ENCODE measurements around the gene TJP3.

The TJP3 gene

DNA sequence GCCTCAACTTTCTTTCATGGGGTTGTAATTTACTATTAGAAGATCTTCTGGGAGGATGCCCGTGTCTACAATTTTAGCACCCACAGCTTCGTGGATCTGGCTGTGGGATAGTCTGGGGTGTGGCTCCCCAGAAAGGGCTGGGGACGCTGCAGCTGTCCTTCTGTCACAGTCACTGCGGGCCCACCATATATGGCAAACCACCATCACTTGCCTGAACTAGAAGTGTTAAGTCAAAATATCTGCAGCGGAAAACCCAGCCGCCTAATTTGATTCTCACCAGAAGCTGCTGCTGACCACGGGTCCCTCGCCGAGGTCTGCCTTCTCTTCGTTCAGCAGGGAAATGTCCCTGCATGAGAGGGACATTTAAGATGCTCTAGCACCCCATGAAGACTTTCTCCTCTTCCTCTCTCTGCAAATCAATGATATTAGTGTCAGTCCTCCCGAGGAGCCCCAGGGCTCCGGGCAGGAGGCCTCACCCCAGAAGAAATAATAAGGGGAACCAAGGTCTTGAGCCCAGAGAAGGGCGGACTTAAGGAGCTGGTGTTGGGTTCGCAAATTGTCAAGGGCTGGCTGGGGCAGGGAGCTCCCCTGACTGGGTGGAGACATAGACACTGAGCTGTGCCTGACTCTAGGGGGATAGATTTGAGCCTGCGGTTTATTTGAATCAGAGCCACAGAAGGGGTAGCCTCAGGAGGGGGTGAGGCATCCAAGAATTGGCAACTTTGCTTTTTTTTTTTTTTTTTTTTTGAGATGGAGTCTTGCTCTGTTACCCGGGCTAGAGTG, 81.0 kb downstream of the TJP3 start:
- Histone ChIP-seq H3K4me3 (ENCODE audit: low read length) (no peak overlapping the region), H3K27me3 (ENCODE audit: control insufficient read depth, insufficient read depth, low read length) (peaks cover 3% of the 10 kb centered on the region; the same call in 1 of the 2 replicates), H3K4me1 (ENCODE audit: control insufficient read depth, insufficient read depth, low read length) (peaks cover 3% of the 10 kb centered on the region), H3K9me3 (ENCODE audit: control insufficient read depth, insufficient read depth, low read length) (no peaks in the 10 kb centered on the region; the same call in 1 of the 2 replicates), H3K27ac (ENCODE audit: low read length) (no peak overlapping the region), H3K36me3 (ENCODE audit: control insufficient read depth, insufficient read depth, low read length) (peaks cover 2% of the 10 kb centered on the region; the same call in 1 of the 2 replicates)
- WGBS (ENCODE audit: insufficient coverage, insufficient read length), result no CpG with 5 or more reads among the region's 16 CpGs
- no peak for DNase-seq (ENCODE audit: low read depth, low spot score)

DNA sequence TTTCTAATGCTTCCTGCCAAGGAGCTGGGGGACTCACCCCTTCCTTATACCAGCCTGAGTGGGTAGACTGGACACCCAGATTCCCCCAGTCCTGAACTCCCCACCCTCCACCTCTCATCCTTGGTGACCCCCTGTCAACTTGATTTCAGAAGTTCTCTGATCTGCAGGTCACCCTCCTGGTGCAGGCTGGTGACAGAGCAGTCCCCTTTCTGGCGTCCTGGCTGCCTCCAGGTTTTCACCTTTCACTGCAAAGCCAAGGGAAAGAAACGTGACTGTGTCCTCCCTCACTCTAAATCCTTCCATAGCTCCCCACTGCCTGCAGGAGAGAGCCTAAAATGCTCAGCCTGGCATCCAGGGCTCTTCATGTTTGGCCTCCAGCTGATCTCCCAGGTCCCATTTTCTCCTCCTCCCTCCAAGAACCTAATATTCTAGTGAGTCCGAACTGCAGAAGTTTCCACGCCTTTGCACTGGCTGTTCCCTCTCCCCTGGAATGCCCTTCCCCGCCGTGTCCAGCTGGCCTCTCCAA, 82.1 kb downstream of the TJP3 start:
- no peaks in the 10 kb centered on the region; the same call in 1 of the 2 replicates for H3K4me1 ChIP-seq (ENCODE audit: control insufficient read depth, insufficient read depth, low read length)
- H3K27ac ChIP-seq (ENCODE audit: low read length), result no peak overlapping the region
- WGBS (ENCODE audit: insufficient coverage, insufficient read length), result no CpG with 5 or more reads among the region's 6 CpGs
- no peak for DNase-seq (ENCODE audit: low read depth, low spot score)
- no peaks in the 10 kb centered on the region; the same call in 1 of the 2 replicates for H3K9me3 ChIP-seq (ENCODE audit: control insufficient read depth, insufficient read depth, low read length)
- H3K4me3 ChIP-seq (ENCODE audit: low read length), result no peak overlapping the region
- H3K36me3 ChIP-seq (ENCODE audit: control insufficient read depth, insufficient read depth, low read length), result peaks cover 2% of the 10 kb centered on the region; the same call in 1 of the 2 replicates
- H3K27me3 ChIP-seq (ENCODE audit: control insufficient read depth, insufficient read depth, low read length), result peaks cover 3% of the 10 kb centered on the region; the same call in 1 of the 2 replicates

DNA sequence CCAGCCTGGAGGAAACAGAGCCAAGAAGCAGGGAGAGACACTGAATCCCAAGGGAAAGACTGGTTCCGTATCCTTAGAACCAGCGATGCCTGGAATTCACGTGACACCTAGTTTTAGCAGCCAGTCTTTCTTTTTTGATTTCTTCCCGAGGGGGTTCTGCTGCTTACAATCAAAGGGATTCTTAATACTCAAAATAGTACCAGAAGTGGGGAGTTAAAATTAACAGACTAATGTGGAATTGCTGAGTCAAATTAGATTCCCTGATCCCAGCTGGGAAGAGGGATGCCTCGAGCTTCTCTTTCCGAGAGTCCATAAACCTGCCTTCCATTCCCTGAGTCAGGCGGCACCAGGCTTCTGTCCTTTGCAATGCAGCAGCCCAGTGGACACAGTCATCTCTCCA, 82.8 kb downstream of the TJP3 start:
- no peaks in the 10 kb centered on the region for H3K27me3 ChIP-seq (ENCODE audit: control insufficient read depth, insufficient read depth, low read length)
- H3K4me1 ChIP-seq (ENCODE audit: control insufficient read depth, insufficient read depth, low read length), result no peaks in the 10 kb centered on the region; the same call in 1 of the 2 replicates
- DNase-seq (ENCODE audit: low read depth, low spot score), result no peak
- H3K27ac ChIP-seq (ENCODE audit: low read length), result no peak overlapping the region
- H3K9me3 ChIP-seq (ENCODE audit: control insufficient read depth, insufficient read depth, low read length), result no peaks in the 10 kb centered on the region; the same call in 1 of the 2 replicates
- no peaks in the 10 kb centered on the region for H3K36me3 ChIP-seq (ENCODE audit: control insufficient read depth, insufficient read depth, low read length)
- WGBS (ENCODE audit: insufficient coverage, insufficient read length), result no CpG with 5 or more reads among the region's 7 CpGs
- H3K4me3 ChIP-seq (ENCODE audit: low read length), result no peak overlapping the region

DNA sequence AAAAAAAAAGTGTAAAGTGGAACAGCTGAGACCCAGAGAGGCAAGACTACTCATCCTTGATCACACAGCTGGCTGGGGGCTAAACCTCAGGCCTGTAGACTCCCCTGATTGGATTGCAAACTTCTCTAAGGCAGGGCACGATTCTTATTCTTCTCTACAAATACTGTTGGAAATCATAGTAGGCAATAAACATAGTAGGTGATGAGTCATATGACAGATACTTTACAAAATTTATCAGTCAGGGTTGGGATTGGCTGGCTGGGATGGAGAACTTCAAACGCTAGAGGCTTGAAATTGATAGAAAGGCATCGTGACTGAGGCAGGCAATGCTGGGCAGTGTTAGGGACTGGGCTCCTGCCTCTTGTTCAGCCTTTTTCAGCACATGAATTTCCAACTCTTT, 83.9 kb downstream of the TJP3 start:
- H3K4me1 ChIP-seq (ENCODE audit: control insufficient read depth, insufficient read depth, low read length), result no peaks in the 10 kb centered on the region; the same call in 1 of the 2 replicates
- no peaks in the 10 kb centered on the region; the same call in none of the 2 replicates for H3K9me3 ChIP-seq (ENCODE audit: control insufficient read depth, insufficient read depth, low read length)
- DNase-seq (ENCODE audit: low read depth, low spot score), result no peak
- WGBS (ENCODE audit: insufficient coverage, insufficient read length), result no CpG with 5 or more reads among the region's 3 CpGs
- no peaks in the 10 kb centered on the region for H3K36me3 ChIP-seq (ENCODE audit: control insufficient read depth, insufficient read depth, low read length)
- no peak overlapping the region for H3K4me3 ChIP-seq (ENCODE audit: low read length)
- H3K27ac ChIP-seq (ENCODE audit: low read length), result no peak overlapping the region
- no peaks in the 10 kb centered on the region for H3K27me3 ChIP-seq (ENCODE audit: control insufficient read depth, insufficient read depth, low read length)

DNA sequence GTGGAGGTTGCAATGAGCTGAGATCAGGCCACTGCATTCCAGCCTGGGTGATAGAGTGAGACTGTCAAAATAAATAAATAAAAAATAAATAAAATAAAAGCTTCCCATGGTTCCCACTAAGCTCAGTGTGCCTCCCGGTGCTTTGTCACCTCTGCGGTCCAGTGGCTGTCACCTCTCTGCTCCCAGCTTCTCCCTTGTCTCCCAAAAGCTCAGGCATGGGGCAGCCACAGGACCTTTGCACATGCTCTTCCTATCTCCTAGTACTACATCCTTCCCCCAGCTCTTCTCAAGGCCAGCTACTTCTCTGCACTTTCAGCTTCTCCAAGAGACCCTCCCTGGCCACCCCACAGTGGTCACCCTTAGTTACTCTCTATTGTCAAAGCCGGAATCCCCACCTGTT, 85.6 kb downstream of the TJP3 start:
- WGBS (ENCODE audit: insufficient coverage, insufficient read length), result no CpG with 5 or more reads among the region's 3 CpGs

DNA sequence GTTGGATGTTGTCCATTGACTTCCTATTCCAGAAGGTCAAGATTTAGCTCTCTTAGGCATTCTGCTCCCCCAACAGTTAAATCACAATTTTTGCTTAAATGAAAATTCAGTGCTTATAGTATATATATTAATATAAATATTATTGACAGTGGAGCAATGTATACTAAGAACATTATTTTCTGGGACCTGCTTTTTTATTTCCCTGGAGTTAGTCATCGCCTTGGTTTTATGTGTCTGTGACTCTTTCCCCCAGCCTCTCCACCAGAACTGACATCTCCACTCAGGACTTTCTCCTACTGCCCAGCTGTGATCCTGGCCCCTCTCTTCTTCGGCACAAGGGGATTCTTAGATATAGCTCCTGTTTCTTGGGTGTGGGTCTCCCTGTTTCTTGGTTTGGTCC, 88.2 kb downstream of the TJP3 start:
- Histone ChIP-seq H3K27ac (ENCODE audit: low read length) (no peak overlapping the region), H3K4me3 (ENCODE audit: low read length) (no peak overlapping the region), H3K4me1 (ENCODE audit: control insufficient read depth, insufficient read depth, low read length) (no peaks in the 10 kb centered on the region; the same call in 1 of the 2 replicates), H3K27me3 (ENCODE audit: control insufficient read depth, insufficient read depth, low read length) (no peaks in the 10 kb centered on the region), H3K36me3 (ENCODE audit: control insufficient read depth, insufficient read depth, low read length) (no peaks in the 10 kb centered on the region), H3K9me3 (ENCODE audit: control insufficient read depth, insufficient read depth, low read length) (no peaks in the 10 kb centered on the region; the same call in none of the 2 replicates)
- no CpG with 5 or more reads among the region's 2 CpGs for WGBS (ENCODE audit: insufficient coverage, insufficient read length)
- DNase-seq (ENCODE audit: low read depth, low spot score), result no peak

More for the DNA sequence above, 85.6 kb downstream of the TJP3 start:
- no peak overlapping the region for H3K27ac ChIP-seq (ENCODE audit: low read length)
- no peak overlapping the region for H3K4me3 ChIP-seq (ENCODE audit: low read length)
- no peak for DNase-seq (ENCODE audit: low read depth, low spot score)
- H3K9me3 ChIP-seq (ENCODE audit: control insufficient read depth, insufficient read depth, low read length), result no peaks in the 10 kb centered on the region; the same call in none of the 2 replicates
- H3K36me3 ChIP-seq (ENCODE audit: control insufficient read depth, insufficient read depth, low read length), result no peaks in the 10 kb centered on the region
- no peaks in the 10 kb centered on the region; the same call in 1 of the 2 replicates for H3K4me1 ChIP-seq (ENCODE audit: control insufficient read depth, insufficient read depth, low read length)
- no peaks in the 10 kb centered on the region for H3K27me3 ChIP-seq (ENCODE audit: control insufficient read depth, insufficient read depth, low read length)

DNA sequence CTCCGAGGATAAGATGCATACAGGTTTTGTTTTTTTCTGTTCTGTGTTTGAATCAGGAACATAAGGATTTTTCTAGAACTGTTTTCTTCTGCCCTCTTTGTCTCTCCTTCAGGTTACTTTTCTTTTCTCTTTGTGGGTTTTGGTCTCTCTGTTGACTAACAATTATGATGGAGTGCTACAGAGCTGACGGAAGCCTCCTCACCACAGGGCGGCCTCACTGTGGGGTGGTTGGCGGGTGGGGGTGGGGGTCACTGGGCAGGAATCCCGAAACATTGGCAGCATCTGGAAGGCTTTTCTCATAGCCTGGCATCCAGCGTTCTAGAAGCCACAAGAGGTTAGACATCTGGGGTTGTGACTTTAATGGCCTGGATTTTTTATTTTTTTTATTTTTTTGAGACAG, 90.0 kb downstream of the TJP3 start:
- WGBS (ENCODE audit: insufficient coverage, insufficient read length), result no CpG with 5 or more reads among the region's 6 CpGs
- Histone ChIP-seq H3K9me3 (ENCODE audit: control insufficient read depth, insufficient read depth, low read length) (no peaks in the 10 kb centered on the region; the same call in none of the 2 replicates), H3K4me1 (ENCODE audit: control insufficient read depth, insufficient read depth, low read length) (no peaks in the 10 kb centered on the region), H3K36me3 (ENCODE audit: control insufficient read depth, insufficient read depth, low read length) (no peaks in the 10 kb centered on the region), H3K4me3 (ENCODE audit: low read length) (no peak overlapping the region), H3K27ac (ENCODE audit: low read length) (no peak overlapping the region), H3K27me3 (ENCODE audit: control insufficient read depth, insufficient read depth, low read length) (no peaks in the 10 kb centered on the region)
- DNase-seq (ENCODE audit: low read depth, low spot score), result no peak
